A673 (cell line): ENCODE results near the gene NAA30.

Experiments used
- EZH2 ChIP-seq: fragments of 200-600 bp; sonication (generic); IDR thresholded peaks from 2 replicates; pipeline ENCODE4 v1.6.1; 2017; ENCODE audit warnings: borderline replicate concordance, low read depth, mild to moderate bottlenecking, mixed read lengths, antibody characterized with exemption, low read length; ENCODE audit not compliant: poor library complexity, severe bottlenecking
- TF ChIP-seq, protein P1 (sequence below): fragments of 300-800, 200-600 bp; sonication (generic); conservative IDR thresholded peaks from 2 replicates; pipeline ENCODE4 v1.5.1; 2017; ENCODE audit warnings: low read depth, mild to moderate bottlenecking, antibody characterized with exemption, low read length, moderate library complexity, mixed read lengths

DNA sequence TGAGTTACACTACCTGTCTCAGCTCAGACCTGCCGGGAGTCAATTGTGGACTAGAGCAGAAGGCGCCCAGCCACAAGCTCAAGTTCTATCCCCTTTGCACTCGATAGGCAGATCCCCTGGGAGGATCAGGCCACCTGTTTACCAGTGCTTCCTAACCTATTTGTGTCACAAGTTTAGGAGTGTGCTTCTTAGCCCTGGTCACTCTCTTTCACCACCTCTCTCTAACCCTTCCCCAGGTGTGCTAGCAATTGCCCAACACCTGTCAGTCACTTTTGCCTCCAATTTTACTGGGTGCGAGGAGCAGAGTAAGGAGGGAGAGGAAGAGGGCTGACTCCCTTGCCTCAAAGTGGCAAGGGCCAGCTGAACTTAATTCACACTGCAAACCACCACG lies 745 bp upstream of the NAA30 start:
- TF ChIP-seq, protein P1, sequence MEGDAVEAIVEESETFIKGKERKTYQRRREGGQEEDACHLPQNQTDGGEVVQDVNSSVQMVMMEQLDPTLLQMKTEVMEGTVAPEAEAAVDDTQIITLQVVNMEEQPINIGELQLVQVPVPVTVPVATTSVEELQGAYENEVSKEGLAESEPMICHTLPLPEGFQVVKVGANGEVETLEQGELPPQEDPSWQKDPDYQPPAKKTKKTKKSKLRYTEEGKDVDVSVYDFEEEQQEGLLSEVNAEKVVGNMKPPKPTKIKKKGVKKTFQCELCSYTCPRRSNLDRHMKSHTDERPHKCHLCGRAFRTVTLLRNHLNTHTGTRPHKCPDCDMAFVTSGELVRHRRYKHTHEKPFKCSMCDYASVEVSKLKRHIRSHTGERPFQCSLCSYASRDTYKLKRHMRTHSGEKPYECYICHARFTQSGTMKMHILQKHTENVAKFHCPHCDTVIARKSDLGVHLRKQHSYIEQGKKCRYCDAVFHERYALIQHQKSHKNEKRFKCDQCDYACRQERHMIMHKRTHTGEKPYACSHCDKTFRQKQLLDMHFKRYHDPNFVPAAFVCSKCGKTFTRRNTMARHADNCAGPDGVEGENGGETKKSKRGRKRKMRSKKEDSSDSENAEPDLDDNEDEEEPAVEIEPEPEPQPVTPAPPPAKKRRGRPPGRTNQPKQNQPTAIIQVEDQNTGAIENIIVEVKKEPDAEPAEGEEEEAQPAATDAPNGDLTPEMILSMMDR: no peak
- no peak for TF ChIP-seq EZH2
